ENCODE results near the gene PDZRN3.

The PDZRN3 gene

DNA sequence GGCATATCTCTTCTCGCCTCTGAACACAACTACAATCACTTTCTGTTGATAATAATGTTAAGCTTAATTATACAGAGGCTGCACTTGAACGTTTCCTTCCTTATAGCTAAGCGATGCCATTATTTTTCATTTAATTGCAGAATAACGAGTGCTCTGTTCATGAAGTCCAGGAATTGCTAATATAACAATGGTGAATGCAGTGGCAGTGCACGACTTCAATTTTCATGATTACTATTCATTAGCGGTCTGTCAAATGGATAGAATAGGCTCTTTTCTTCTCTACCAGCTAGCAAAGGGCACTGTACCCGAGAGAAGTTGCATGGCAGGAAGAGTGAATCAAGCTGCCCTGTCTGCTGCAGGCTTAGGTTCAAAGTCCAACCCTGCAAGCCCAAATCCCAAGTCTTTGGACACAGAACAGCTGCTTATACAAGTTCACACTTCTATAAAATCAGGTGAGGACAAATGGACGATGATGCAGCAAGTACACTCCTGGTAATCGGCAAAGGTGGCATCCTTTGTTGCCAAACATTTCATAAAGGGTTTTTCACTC lies 75.6 kb downstream of the PDZRN3 start:
- no peaks in the 10 kb centered on the region for H3K36me3 ChIP-seq (ENCODE audit: control insufficient read depth in 4 of 4, insufficient read depth in 4 of 4, low read length in 3 of 4)
- 96% methylated on average over 7 of the region's 9 CpGs for WGBS (ENCODE audit: insufficient coverage)
- H3K4me3 ChIP-seq (ENCODE audit: control insufficient read depth in 1 of 7, extremely low read depth in 1 of 7, insufficient read depth in 4 of 7, low read depth in 2 of 7, low read length in 6 of 7) = no peak overlapping the region
- H3K27ac ChIP-seq (ENCODE audit: insufficient read depth in 1 of 2, low read depth in 1 of 2, low read length in 2 of 2, poor library complexity in 1 of 2, severe bottlenecking in 2 of 2) = no peak overlapping the region
- H3K4me1 ChIP-seq (ENCODE audit: control extremely low read depth in 1 of 4, control insufficient read depth in 4 of 4, insufficient read depth in 4 of 4, low read length in 3 of 4) = no peaks in the 10 kb centered on the region
- DNase-seq = no peak
- H3K27me3 ChIP-seq (replicated peaks in 2 of 5; ENCODE audit: control insufficient read depth in 4 of 5, insufficient read depth in 5 of 5, low read length in 4 of 5) = no peaks in the 10 kb centered on the region
- ChIA-PET CTCF (no interaction called here), POLR2A (no interaction called here)
- H3K9me3 ChIP-seq (ENCODE audit: control extremely low read depth in 1 of 5, control insufficient read depth in 4 of 5, insufficient read depth in 2 of 5, low read depth in 1 of 5, low read length in 4 of 5) = no peaks in the 10 kb centered on the region

- Histone ChIP-seq H3K9me3 (ENCODE audit: control extremely low read depth in 1 of 5, control insufficient read depth in 4 of 5, insufficient read depth in 2 of 5, low read depth in 1 of 5, low read length in 4 of 5) (no peaks in the 10 kb centered on the region), H3K36me3 (ENCODE audit: control insufficient read depth in 4 of 4, insufficient read depth in 4 of 4, low read length in 3 of 4) (no peaks in the 10 kb centered on the region), H3K27ac (ENCODE audit: insufficient read depth in 1 of 2, low read depth in 1 of 2, low read length in 2 of 2, poor library complexity in 1 of 2, severe bottlenecking in 2 of 2) (no peak overlapping the region), H3K4me1 (ENCODE audit: control extremely low read depth in 1 of 4, control insufficient read depth in 4 of 4, insufficient read depth in 4 of 4, low read length in 3 of 4) (no peaks in the 10 kb centered on the region), H3K4me3 (ENCODE audit: control insufficient read depth in 1 of 7, extremely low read depth in 1 of 7, insufficient read depth in 4 of 7, low read depth in 2 of 7, low read length in 6 of 7) (no peak overlapping the region), H3K27me3 (replicated peaks in 2 of 5; ENCODE audit: control insufficient read depth in 4 of 5, insufficient read depth in 5 of 5, low read length in 4 of 5) (no peaks in the 10 kb centered on the region)
- 100% methylated on average over 1 of the region's 3 CpGs for WGBS (ENCODE audit: insufficient coverage)
- CTCF ChIA-PET = interaction anchor here (1.2 kb wide), 1 partner anchor 13 kb away, joined by 5 read pairs; no protein-coding TSS in a partner anchor
- no peak for DNase-seq
- POLR2A ChIA-PET = no interaction called here
Observed at GRCh38 chr3:73548436-73548835, 76.3 kb downstream of the PDZRN3 start.

GRCh38 chr3:73547427-73548248 lies 77.1 kb downstream of the PDZRN3 start:
- no peak overlapping the region for H3K4me3 ChIP-seq (ENCODE audit: control insufficient read depth in 1 of 7, extremely low read depth in 1 of 7, insufficient read depth in 4 of 7, low read depth in 2 of 7, low read length in 6 of 7)
- WGBS (ENCODE audit: insufficient coverage) = 93% methylated on average over 5 of the region's 11 CpGs
- no peaks in the 10 kb centered on the region for H3K4me1 ChIP-seq (ENCODE audit: control extremely low read depth in 1 of 4, control insufficient read depth in 4 of 4, insufficient read depth in 4 of 4, low read length in 3 of 4)
- no peaks in the 10 kb centered on the region for H3K36me3 ChIP-seq (ENCODE audit: control insufficient read depth in 4 of 4, insufficient read depth in 4 of 4, low read length in 3 of 4)
- ChIA-PET CTCF (interaction anchor here (1.2 kb wide), 2 partner anchors 14 to 37 kb away, joined by 3 to 5 read pairs; no protein-coding TSS in a partner anchor), POLR2A (no interaction called here)
- H3K9me3 ChIP-seq (ENCODE audit: control extremely low read depth in 1 of 5, control insufficient read depth in 4 of 5, insufficient read depth in 2 of 5, low read depth in 1 of 5, low read length in 4 of 5) = no peaks in the 10 kb centered on the region
- peaks cover 0 to 4% (median 0%) of the 10 kb centered on the region in 5 experiments for H3K27me3 ChIP-seq (replicated peaks in 2 of 5; ENCODE audit: control insufficient read depth in 4 of 5, insufficient read depth in 5 of 5, low read length in 4 of 5)
- H3K27ac ChIP-seq (ENCODE audit: insufficient read depth in 1 of 2, low read depth in 1 of 2, low read length in 2 of 2, poor library complexity in 1 of 2, severe bottlenecking in 2 of 2) = no peak overlapping the region
- no peak for DNase-seq

GRCh38 chr3:73546961-73547360 lies 77.8 kb downstream of the PDZRN3 start:
- POLR2A ChIA-PET = no interaction called here
- Histone ChIP-seq H3K4me1 (ENCODE audit: control extremely low read depth in 1 of 4, control insufficient read depth in 4 of 4, insufficient read depth in 4 of 4, low read length in 3 of 4) (no peaks in the 10 kb centered on the region), H3K9me3 (ENCODE audit: control extremely low read depth in 1 of 5, control insufficient read depth in 4 of 5, insufficient read depth in 2 of 5, low read depth in 1 of 5, low read length in 4 of 5) (no peaks in the 10 kb centered on the region), H3K36me3 (ENCODE audit: control insufficient read depth in 4 of 4, insufficient read depth in 4 of 4, low read length in 3 of 4) (no peaks in the 10 kb centered on the region), H3K4me3 (ENCODE audit: control insufficient read depth in 1 of 7, extremely low read depth in 1 of 7, insufficient read depth in 4 of 7, low read depth in 2 of 7, low read length in 6 of 7) (no peak overlapping the region), H3K27me3 (replicated peaks in 2 of 5; ENCODE audit: control insufficient read depth in 4 of 5, insufficient read depth in 5 of 5, low read length in 4 of 5) (peaks cover 0 to 4% (median 0%) of the 10 kb centered on the region in 5 experiments), H3K27ac (ENCODE audit: insufficient read depth in 1 of 2, low read depth in 1 of 2, low read length in 2 of 2, poor library complexity in 1 of 2, severe bottlenecking in 2 of 2) (no peak overlapping the region)
- DNase-seq = no peak
- 100% methylated on average over 1 of the region's 3 CpGs for WGBS (ENCODE audit: insufficient coverage)
- CTCF ChIA-PET = interaction anchor here (1.2 kb wide), 1 partner anchor 36 kb away, joined by 3 read pairs; no protein-coding TSS in a partner anchor

DNA sequence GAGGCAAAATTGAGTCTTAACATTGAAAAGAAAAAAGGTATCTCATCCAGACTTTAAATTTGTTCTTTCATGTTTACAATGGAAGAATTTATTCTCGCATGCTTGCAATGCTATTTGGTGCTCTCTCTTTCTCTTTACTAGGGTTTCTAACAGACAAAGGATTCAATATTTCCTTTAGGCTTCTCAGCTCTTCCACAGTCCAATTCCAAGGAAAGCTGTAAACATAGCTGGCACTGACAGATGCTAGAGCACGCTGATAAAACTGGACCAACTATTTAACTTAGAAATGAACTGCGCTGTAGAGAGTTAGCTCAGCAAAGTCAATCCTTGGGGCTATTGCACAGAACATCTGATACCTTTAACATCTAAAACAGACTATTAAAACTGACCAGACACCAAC lies 81.3 kb downstream of the PDZRN3 start:
- Histone ChIP-seq H3K27ac (ENCODE audit: insufficient read depth in 1 of 2, low read depth in 1 of 2, low read length in 2 of 2, poor library complexity in 1 of 2, severe bottlenecking in 2 of 2) (no peak overlapping the region), H3K9me3 (ENCODE audit: control extremely low read depth in 1 of 5, control insufficient read depth in 4 of 5, insufficient read depth in 2 of 5, low read depth in 1 of 5, low read length in 4 of 5) (no peaks in the 10 kb centered on the region), H3K4me3 (ENCODE audit: control insufficient read depth in 1 of 7, extremely low read depth in 1 of 7, insufficient read depth in 4 of 7, low read depth in 2 of 7, low read length in 6 of 7) (no peak overlapping the region), H3K4me1 (ENCODE audit: control extremely low read depth in 1 of 4, control insufficient read depth in 4 of 4, insufficient read depth in 4 of 4, low read length in 3 of 4) (no peaks in the 10 kb centered on the region), H3K27me3 (replicated peaks in 2 of 5; ENCODE audit: control insufficient read depth in 4 of 5, insufficient read depth in 5 of 5, low read length in 4 of 5) (peaks cover 0 to 4% (median 0%) of the 10 kb centered on the region in 5 experiments), H3K36me3 (ENCODE audit: control insufficient read depth in 4 of 4, insufficient read depth in 4 of 4, low read length in 3 of 4) (no peaks in the 10 kb centered on the region)
- ChIA-PET CTCF (no interaction called here), POLR2A (no interaction called here)
- WGBS (ENCODE audit: insufficient coverage) = 93% methylated on average over 3 of the region's 3 CpGs
- DNase-seq = no peak

GRCh38 chr3:73542136-73542535 lies 82.6 kb downstream of the PDZRN3 start:
- no peaks in the 10 kb centered on the region for H3K36me3 ChIP-seq (ENCODE audit: control insufficient read depth in 4 of 4, insufficient read depth in 4 of 4, low read length in 3 of 4)
- DNase-seq = no peak
- CTCF ChIA-PET = no interaction called here
- H3K9me3 ChIP-seq (ENCODE audit: control extremely low read depth in 1 of 5, control insufficient read depth in 4 of 5, insufficient read depth in 2 of 5, low read depth in 1 of 5, low read length in 4 of 5) = no peaks in the 10 kb centered on the region
- H3K4me3 ChIP-seq (ENCODE audit: control insufficient read depth in 1 of 7, extremely low read depth in 1 of 7, insufficient read depth in 4 of 7, low read depth in 2 of 7, low read length in 6 of 7) = no peak overlapping the region
- no CpG with 5 or more reads among the region's 3 CpGs for WGBS (ENCODE audit: insufficient coverage)
- no peak overlapping the region for H3K27ac ChIP-seq (ENCODE audit: insufficient read depth in 1 of 2, low read depth in 1 of 2, low read length in 2 of 2, poor library complexity in 1 of 2, severe bottlenecking in 2 of 2)
- peaks cover 0 to 4% (median 0%) of the 10 kb centered on the region in 5 experiments for H3K27me3 ChIP-seq (replicated peaks in 2 of 5; ENCODE audit: control insufficient read depth in 4 of 5, insufficient read depth in 5 of 5, low read length in 4 of 5)
- no peaks in the 10 kb centered on the region for H3K4me1 ChIP-seq (ENCODE audit: control extremely low read depth in 1 of 4, control insufficient read depth in 4 of 4, insufficient read depth in 4 of 4, low read length in 3 of 4)
- POLR2A ChIA-PET = no interaction called here

DNA sequence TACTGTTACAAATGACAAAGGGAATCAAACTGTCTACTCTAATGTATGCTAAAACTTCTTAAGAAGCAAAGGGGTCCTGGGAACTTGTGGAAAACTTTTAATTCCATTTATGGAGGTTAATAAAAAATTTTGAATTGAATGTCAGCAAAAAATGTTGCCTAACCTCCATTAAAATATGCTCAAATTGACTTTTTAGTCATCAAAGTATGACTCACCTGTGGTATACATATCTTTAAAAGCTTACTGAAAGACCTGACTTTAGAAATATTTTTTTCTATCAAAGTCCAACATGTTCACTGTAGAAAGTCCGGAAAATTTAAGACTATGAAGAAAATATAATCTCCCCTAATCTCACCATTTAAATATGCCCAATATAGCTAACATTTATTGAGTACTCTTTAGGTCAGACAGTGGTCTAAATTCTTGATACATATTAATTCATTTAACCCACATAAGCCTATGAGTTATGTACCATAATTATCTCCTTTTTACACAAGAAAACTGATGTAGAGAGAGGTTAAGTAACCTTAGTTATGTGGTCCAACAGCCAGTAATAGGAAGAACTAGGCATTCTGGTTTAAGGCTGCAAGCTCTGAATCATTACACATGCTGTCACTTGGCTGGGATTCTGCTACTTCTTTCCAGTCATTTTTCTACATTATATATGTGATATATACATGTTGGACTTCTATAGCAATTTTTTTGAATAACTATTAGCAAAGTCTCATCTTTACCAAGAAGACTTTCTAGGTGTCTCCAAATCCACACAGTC lies 83.6 kb downstream of the PDZRN3 start:
- POLR2A ChIA-PET = no interaction called here
- Histone ChIP-seq H3K27me3 (replicated peaks in 2 of 5; ENCODE audit: control insufficient read depth in 4 of 5, insufficient read depth in 5 of 5, low read length in 4 of 5) (peaks cover 0 to 4% (median 0%) of the 10 kb centered on the region in 5 experiments), H3K4me1 (ENCODE audit: control extremely low read depth in 1 of 4, control insufficient read depth in 4 of 4, insufficient read depth in 4 of 4, low read length in 3 of 4) (no peaks in the 10 kb centered on the region), H3K27ac (ENCODE audit: insufficient read depth in 1 of 2, low read depth in 1 of 2, low read length in 2 of 2, poor library complexity in 1 of 2, severe bottlenecking in 2 of 2) (no peak overlapping the region), H3K4me3 (ENCODE audit: control insufficient read depth in 1 of 7, extremely low read depth in 1 of 7, insufficient read depth in 4 of 7, low read depth in 2 of 7, low read length in 6 of 7) (no peak overlapping the region), H3K9me3 (ENCODE audit: control extremely low read depth in 1 of 5, control insufficient read depth in 4 of 5, insufficient read depth in 2 of 5, low read depth in 1 of 5, low read length in 4 of 5) (no peaks in the 10 kb centered on the region), H3K36me3 (ENCODE audit: control insufficient read depth in 4 of 4, insufficient read depth in 4 of 4, low read length in 3 of 4) (no peaks in the 10 kb centered on the region)
- WGBS (ENCODE audit: insufficient coverage) = 100% methylated on average over 1 of the region's 1 CpG
- no peak for DNase-seq
- CTCF ChIA-PET = no interaction called here
